ENCODE results near the gene SCCPDH. TPM values are rescaled to one million over a fixed set of nuclear protein-coding genes. Genes with fewer than 3 reads are reported as not detected.

SCCPDH gene
- total RNA-seq, 1 donor from 2014 or later, result 50.6 TPM

- Histone ChIP-seq H3K9me3 (ENCODE audit: control insufficient read depth in 3 of 3, low read length in 3 of 3) (no peaks in the 10 kb centered on the region), H3K4me3 (ENCODE audit: low read length in 3 of 3) (no peak overlapping the region), H3K4me1 (ENCODE audit: control insufficient read depth in 3 of 3, insufficient read depth in 3 of 3, low read length in 3 of 3) (no peaks in the 10 kb centered on the region), H3K27me3 (ENCODE audit: control insufficient read depth in 3 of 3, insufficient read depth in 3 of 3, low read length in 3 of 3) (no peaks in the 10 kb centered on the region), H3K27ac (ENCODE audit: low read depth, low read length) (no peak overlapping the region), H3K9ac (ENCODE audit: low read depth in 1 of 3, low read length in 3 of 3) (no peak overlapping the region), H3K36me3 (ENCODE audit: control insufficient read depth in 3 of 3, insufficient read depth in 3 of 3, low read length in 3 of 3) (peaks cover 3 to 46% (median 26%) of the 10 kb centered on the region in 3 donors)
Measured at GRCh38 chr1:246760422-246761347, 36.5 kb downstream of the SCCPDH start.

- no peak overlapping the region for H3K4me3 ChIP-seq (ENCODE audit: low read length in 3 of 3)
- no peaks in the 10 kb centered on the region for H3K9me3 ChIP-seq (ENCODE audit: control insufficient read depth in 3 of 3, low read length in 3 of 3)
- no peaks in the 10 kb centered on the region for H3K27me3 ChIP-seq (ENCODE audit: control insufficient read depth in 3 of 3, insufficient read depth in 3 of 3, low read length in 3 of 3)
- no peak overlapping the region for H3K27ac ChIP-seq (ENCODE audit: low read depth, low read length)
- H3K9ac ChIP-seq (ENCODE audit: low read depth in 1 of 3, low read length in 3 of 3), result no peak overlapping the region
- H3K4me1 ChIP-seq (ENCODE audit: control insufficient read depth in 3 of 3, insufficient read depth in 3 of 3, low read length in 3 of 3), result no peaks in the 10 kb centered on the region
- H3K36me3 ChIP-seq (ENCODE audit: control insufficient read depth in 3 of 3, insufficient read depth in 3 of 3, low read length in 3 of 3), result peaks cover 3 to 51% (median 31%) of the 10 kb centered on the region in 3 donors
Measured at GRCh38 chr1:246761396-246761795, 37.2 kb downstream of the SCCPDH start.

- H3K9me3 ChIP-seq (ENCODE audit: control insufficient read depth in 3 of 3, low read length in 3 of 3), result no peaks in the 10 kb centered on the region
- H3K36me3 ChIP-seq (ENCODE audit: control insufficient read depth in 3 of 3, insufficient read depth in 3 of 3, low read length in 3 of 3), result peaks cover 4 to 46% (median 42%) of the 10 kb centered on the region in 3 donors
- no peak overlapping the region for H3K9ac ChIP-seq (ENCODE audit: low read depth in 1 of 3, low read length in 3 of 3)
Measured at GRCh38 chr1:246765521-246765920, 41.3 kb downstream of the SCCPDH start.

GRCh38 chr1:246768403-246769020 is 44.3 kb downstream of the SCCPDH start:
- Histone ChIP-seq H3K9ac (ENCODE audit: low read depth in 1 of 3, low read length in 3 of 3) (no peak overlapping the region), H3K4me3 (ENCODE audit: low read length in 3 of 3) (no peak overlapping the region), H3K9me3 (ENCODE audit: control insufficient read depth in 3 of 3, low read length in 3 of 3) (no peaks in the 10 kb centered on the region), H3K4me1 (ENCODE audit: control insufficient read depth in 3 of 3, insufficient read depth in 3 of 3, low read length in 3 of 3) (peaks cover 0 to 6% (median 0%) of the 10 kb centered on the region in 3 donors), H3K27me3 (ENCODE audit: control insufficient read depth in 3 of 3, insufficient read depth in 3 of 3, low read length in 3 of 3) (no peaks in the 10 kb centered on the region), H3K27ac (ENCODE audit: low read depth, low read length) (peak overlapping the region; percentile 11), H3K36me3 (ENCODE audit: control insufficient read depth in 3 of 3, insufficient read depth in 3 of 3, low read length in 3 of 3) (peaks cover 6 to 38% (median 36%) of the 10 kb centered on the region in 3 donors)

More at GRCh38 chr1:246765521-246765920, 41.3 kb downstream of the SCCPDH start:
- H3K27ac ChIP-seq (ENCODE audit: low read depth, low read length), result no peak overlapping the region
- H3K4me3 ChIP-seq (ENCODE audit: low read length in 3 of 3), result no peak overlapping the region
- H3K27me3 ChIP-seq (ENCODE audit: control insufficient read depth in 3 of 3, insufficient read depth in 3 of 3, low read length in 3 of 3), result no peaks in the 10 kb centered on the region
- peaks cover 0 to 6% (median 0%) of the 10 kb centered on the region in 3 donors for H3K4me1 ChIP-seq (ENCODE audit: control insufficient read depth in 3 of 3, insufficient read depth in 3 of 3, low read length in 3 of 3)

DNA sequence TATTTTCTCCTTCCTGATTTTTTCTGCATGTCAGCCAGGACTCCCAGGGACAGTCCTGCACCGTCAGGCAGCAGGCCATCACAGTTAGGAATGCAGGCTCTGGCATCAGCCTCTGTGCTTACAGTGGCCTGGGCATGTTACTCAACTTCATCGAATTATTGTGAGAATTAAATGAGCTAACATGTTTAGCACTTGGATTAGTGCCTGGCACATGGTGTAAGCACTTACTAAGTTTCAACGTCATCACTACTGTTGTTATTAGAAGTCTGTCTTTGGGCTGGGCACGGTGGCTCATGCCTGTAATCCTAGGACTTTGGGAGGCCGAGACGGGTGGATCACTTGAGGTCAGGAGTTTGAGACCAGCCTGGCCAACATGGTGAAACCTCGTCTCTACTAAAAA is 45.1 kb downstream of the SCCPDH start:
- peaks cover 6 to 31% (median 30%) of the 10 kb centered on the region in 3 donors for H3K36me3 ChIP-seq (ENCODE audit: control insufficient read depth in 3 of 3, insufficient read depth in 3 of 3, low read length in 3 of 3)

GRCh38 chr1:246771366-246771765 is 47.2 kb downstream of the SCCPDH start:
- H3K4me1 ChIP-seq (ENCODE audit: control insufficient read depth in 3 of 3, insufficient read depth in 3 of 3, low read length in 3 of 3), result peaks cover 0 to 6% (median 0%) of the 10 kb centered on the region in 3 donors
- peaks cover 13 to 33% (median 30%) of the 10 kb centered on the region in 3 donors for H3K36me3 ChIP-seq (ENCODE audit: control insufficient read depth in 3 of 3, insufficient read depth in 3 of 3, low read length in 3 of 3)
- H3K9me3 ChIP-seq (ENCODE audit: control insufficient read depth in 3 of 3, low read length in 3 of 3), result no peaks in the 10 kb centered on the region
- H3K27me3 ChIP-seq (ENCODE audit: control insufficient read depth in 3 of 3, insufficient read depth in 3 of 3, low read length in 3 of 3), result no peaks in the 10 kb centered on the region
- H3K9ac ChIP-seq (ENCODE audit: low read depth in 1 of 3, low read length in 3 of 3), result no peak overlapping the region
- H3K4me3 ChIP-seq (ENCODE audit: low read length in 3 of 3), result no peak overlapping the region
- H3K27ac ChIP-seq (ENCODE audit: low read depth, low read length), result no peak overlapping the region

More for the DNA sequence above, 45.1 kb downstream of the SCCPDH start:
- Histone ChIP-seq H3K4me1 (ENCODE audit: control insufficient read depth in 3 of 3, insufficient read depth in 3 of 3, low read length in 3 of 3) (peaks cover 0 to 6% (median 0%) of the 10 kb centered on the region in 3 donors), H3K4me3 (ENCODE audit: low read length in 3 of 3) (no peak overlapping the region), H3K9me3 (ENCODE audit: control insufficient read depth in 3 of 3, low read length in 3 of 3) (no peaks in the 10 kb centered on the region), H3K9ac (ENCODE audit: low read depth in 1 of 3, low read length in 3 of 3) (no peak overlapping the region), H3K27me3 (ENCODE audit: control insufficient read depth in 3 of 3, insufficient read depth in 3 of 3, low read length in 3 of 3) (no peaks in the 10 kb centered on the region), H3K27ac (ENCODE audit: low read depth, low read length) (peak overlapping the region; percentile 11)

GRCh38 chr1:246772686-246773085 is 48.5 kb downstream of the SCCPDH start:
- Histone ChIP-seq H3K4me1 (ENCODE audit: control insufficient read depth in 3 of 3, insufficient read depth in 3 of 3, low read length in 3 of 3) (peaks cover 0 to 6% (median 0%) of the 10 kb centered on the region in 3 donors), H3K9ac (ENCODE audit: low read depth in 1 of 3, low read length in 3 of 3) (no peak overlapping the region), H3K9me3 (ENCODE audit: control insufficient read depth in 3 of 3, low read length in 3 of 3) (no peaks in the 10 kb centered on the region), H3K4me3 (ENCODE audit: low read length in 3 of 3) (no peak overlapping the region), H3K27ac (ENCODE audit: low read depth, low read length) (no peak overlapping the region), H3K36me3 (ENCODE audit: control insufficient read depth in 3 of 3, insufficient read depth in 3 of 3, low read length in 3 of 3) (peaks cover 17 to 35% (median 30%) of the 10 kb centered on the region in 3 donors), H3K27me3 (ENCODE audit: control insufficient read depth in 3 of 3, insufficient read depth in 3 of 3, low read length in 3 of 3) (no peaks in the 10 kb centered on the region)

DNA sequence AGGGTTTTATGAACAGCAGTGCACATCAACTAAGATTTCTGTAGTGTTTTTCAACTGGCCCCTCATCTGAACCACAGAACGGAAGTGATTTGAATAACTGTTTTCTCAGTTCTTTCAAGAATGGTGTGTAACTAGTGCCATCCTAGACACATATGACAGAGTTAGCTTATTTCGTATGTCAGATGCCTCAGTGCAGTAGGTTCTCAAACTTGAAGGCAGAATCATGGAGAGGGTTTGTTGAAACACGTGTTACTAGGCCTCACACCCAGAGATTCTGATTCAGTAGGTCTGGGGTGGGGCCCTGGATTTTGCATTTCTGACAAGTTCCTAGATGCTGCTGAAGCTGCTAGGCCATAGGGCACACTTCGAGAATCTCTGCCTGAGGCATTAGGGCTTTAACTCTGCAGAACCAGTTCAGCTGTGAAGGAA is 49.0 kb downstream of the SCCPDH start:
- peaks cover 17 to 37% (median 30%) of the 10 kb centered on the region in 3 donors for H3K36me3 ChIP-seq (ENCODE audit: control insufficient read depth in 3 of 3, insufficient read depth in 3 of 3, low read length in 3 of 3)
- H3K27ac ChIP-seq (ENCODE audit: low read depth, low read length), result no peak overlapping the region
- peaks cover 0 to 6% (median 0%) of the 10 kb centered on the region in 3 donors for H3K4me1 ChIP-seq (ENCODE audit: control insufficient read depth in 3 of 3, insufficient read depth in 3 of 3, low read length in 3 of 3)
- no peaks in the 10 kb centered on the region for H3K27me3 ChIP-seq (ENCODE audit: control insufficient read depth in 3 of 3, insufficient read depth in 3 of 3, low read length in 3 of 3)
- no peaks in the 10 kb centered on the region for H3K9me3 ChIP-seq (ENCODE audit: control insufficient read depth in 3 of 3, low read length in 3 of 3)
- H3K9ac ChIP-seq (ENCODE audit: low read depth in 1 of 3, low read length in 3 of 3), result no peak overlapping the region
- no peak overlapping the region for H3K4me3 ChIP-seq (ENCODE audit: low read length in 3 of 3)

GRCh38 chr1:246775531-246776385 is 51.5 kb downstream of the SCCPDH start:
- no peaks in the 10 kb centered on the region for H3K27me3 ChIP-seq (ENCODE audit: control insufficient read depth in 3 of 3, insufficient read depth in 3 of 3, low read length in 3 of 3)
- H3K27ac ChIP-seq (ENCODE audit: low read depth, low read length), result no peak overlapping the region
- H3K9ac ChIP-seq (ENCODE audit: low read depth in 1 of 3, low read length in 3 of 3), result no peak overlapping the region
- H3K4me3 ChIP-seq (ENCODE audit: low read length in 3 of 3), result no peak overlapping the region
- H3K36me3 ChIP-seq (ENCODE audit: control insufficient read depth in 3 of 3, insufficient read depth in 3 of 3, low read length in 3 of 3), result peaks cover 22 to 51% (median 29%) of the 10 kb centered on the region in 3 donors
- H3K9me3 ChIP-seq (ENCODE audit: control insufficient read depth in 3 of 3, low read length in 3 of 3), result no peaks in the 10 kb centered on the region
- H3K4me1 ChIP-seq (ENCODE audit: control insufficient read depth in 3 of 3, insufficient read depth in 3 of 3, low read length in 3 of 3), result peaks cover 0 to 7% (median 7%) of the 10 kb centered on the region in 3 donors
